HEK293 (cell line): Measurements from ENCODE around the gene DYNLRB1.
"Not testable (repeated sequence)": the region's sequence is repeated elsewhere in the genome, so short reads cannot be mapped to it uniquely, and the experiment has no call there.

Experiments used
- CTCF ChIA-PET: fragments of 350-600 bp; formaldehyde crosslinking; extraction: SDS; loops from one replicate; lab custom pipeline; 2021; ENCODE audit warnings: antibody characterized with exemption; lab: Yijun Ruan, JAX
- POLR2A ChIA-PET: fragments of 300-600 bp; formaldehyde crosslinking; extraction: SDS; loops from one replicate; lab custom pipeline; 2020; ENCODE audit warnings: antibody characterized with exemption, inconsistent platforms; lab: Yijun Ruan, JAX
- H3K27ac ChIP-seq: fragments of 200-500 bp; sonication (Bioruptor generic); 2 replicates; pipeline ENCODE4 v1.5.1; 2014; ENCODE audit warnings: low read depth, low read length, control low read depth, inconsistent platforms; ENCODE audit errors: extremely low read depth
- H3K36me3 ChIP-seq, 2 experiments: fragments of 200-500 bp in 1 of 2; sonication (Bioruptor generic) in 1 of 2; 1 replicate in 1 of 2; 2 replicates in 1 of 2; pipeline ENCODE4 v1.5.1; 2014 to 2017; ENCODE audit warnings: inconsistent platforms in 2 of 2, low read length in 2 of 2; ENCODE audit not compliant: control insufficient read depth in 2 of 2, insufficient read depth in 1 of 2
- H3K4me1 ChIP-seq: fragments of 200-500 bp; sonication (Bioruptor generic); 2 replicates; pipeline ENCODE4 v1.5.1; 2014; ENCODE audit warnings: mild to moderate bottlenecking, low read length, inconsistent platforms; ENCODE audit not compliant: control insufficient read depth, insufficient read depth
- H3K4me3 ChIP-seq: 2 replicates; pipeline ENCODE4 v1.5.1; 2011; ENCODE audit warnings: low read depth, mild to moderate bottlenecking, control low read depth, low read length, moderate library complexity
- H3K9me3 ChIP-seq: fragments of 200-500 bp; sonication (Bioruptor generic); 2 replicates; pipeline ENCODE4 v1.5.1; 2014; ENCODE audit warnings: low read depth, low read length, inconsistent platforms; ENCODE audit not compliant: control insufficient read depth, insufficient read depth
- BCL11B ChIP-seq: fragments of 450-650 bp; formaldehyde crosslinking; IDR thresholded peaks from 2 replicates; pipeline ENCODE4 v1.5.1; 2016; ENCODE audit warnings: low read depth, missing biosample characterization, missing genetic modification characterization
- KLF1 ChIP-seq: fragments of 450-650 bp; formaldehyde crosslinking; IDR thresholded peaks from 2 replicates; pipeline ENCODE4 v1.5.1; 2016; ENCODE audit warnings: missing biosample characterization, missing genetic modification characterization
- OSR2 ChIP-seq: fragments of 450-650 bp; formaldehyde crosslinking; IDR thresholded peaks from 2 replicates; pipeline ENCODE4 v1.5.1; 2016; ENCODE audit warnings: missing biosample characterization, missing genetic modification characterization
- PRDM1 ChIP-seq: fragments of 450-650 bp; formaldehyde crosslinking; IDR thresholded peaks from 2 replicates; pipeline ENCODE4; 2016; ENCODE audit warnings: missing biosample characterization, missing genetic modification characterization
- PRDM10 ChIP-seq: fragments of 450-650 bp; formaldehyde crosslinking; IDR thresholded peaks from 2 replicates; pipeline ENCODE4 v1.5.1; 2016; ENCODE audit warnings: missing biosample characterization, missing genetic modification characterization
- PRDM4 ChIP-seq: fragments of 450-650 bp; formaldehyde crosslinking; IDR thresholded peaks from 2 replicates; pipeline ENCODE4 v1.5.1; 2017; ENCODE audit warnings: missing biosample characterization, missing genetic modification characterization
- SETDB1 ChIP-seq: IDR thresholded peaks from one replicate; pipeline ENCODE4 v1.6.1; 2017; ENCODE audit warnings: mild to moderate bottlenecking, low read length, moderate library complexity, mixed read lengths; ENCODE audit not compliant: insufficient read length
- ZBTB7A ChIP-seq: fragments of 450-650 bp; formaldehyde crosslinking; IDR thresholded peaks from 2 replicates; pipeline ENCODE4 v1.5.1; 2016; ENCODE audit warnings: low read depth, missing biosample characterization, missing genetic modification characterization
- ZEB2 ChIP-seq: fragments of 450-650 bp; formaldehyde crosslinking; IDR thresholded peaks from 2 replicates; pipeline ENCODE4 v1.5.1; 2016; ENCODE audit warnings: missing biosample characterization, missing genetic modification characterization
- ZNF132 ChIP-seq: fragments of 450-650 bp; formaldehyde crosslinking; IDR thresholded peaks from 2 replicates; pipeline ENCODE4 v1.5.1; 2017; ENCODE audit warnings: missing biosample characterization, missing genetic modification characterization, borderline replicate concordance
- ZNF19 ChIP-seq: fragments of 450-650 bp; formaldehyde crosslinking; IDR thresholded peaks from 2 replicates; pipeline ENCODE4; 2016; ENCODE audit warnings: missing biosample characterization, missing genetic modification characterization, low read depth
- ZNF335 ChIP-seq: fragments of 450-650 bp; formaldehyde crosslinking; conservative IDR thresholded peaks from 2 replicates; pipeline ENCODE4 v1.5.1; 2016; ENCODE audit warnings: missing biosample characterization, missing genetic modification characterization
- ZNF350 ChIP-seq: fragments of 450-650 bp; formaldehyde crosslinking; IDR thresholded peaks from 2 replicates; pipeline ENCODE4 v1.5.0; 2017; ENCODE audit warnings: missing biosample characterization, mild to moderate bottlenecking, missing genetic modification characterization
- ZNF366 ChIP-seq: fragments of 450-650 bp; formaldehyde crosslinking; conservative IDR thresholded peaks from 2 replicates; pipeline ENCODE4 v1.5.1; 2016; ENCODE audit warnings: missing biosample characterization, missing genetic modification characterization
- ZNF600 ChIP-seq: fragments of 450-650 bp; formaldehyde crosslinking; IDR thresholded peaks from 2 replicates; pipeline ENCODE4 v1.5.1; 2016; ENCODE audit warnings: missing biosample characterization, missing genetic modification characterization
- ZNF610 ChIP-seq: fragments of 450-650 bp; formaldehyde crosslinking; IDR thresholded peaks from 2 replicates; pipeline ENCODE4 v1.5.1; 2016; ENCODE audit warnings: missing biosample characterization, missing genetic modification characterization, borderline replicate concordance
- ZNF707 ChIP-seq: fragments of 450-650 bp; formaldehyde crosslinking; IDR thresholded peaks from 2 replicates; pipeline ENCODE4 v1.5.1; 2016; ENCODE audit warnings: missing biosample characterization, missing genetic modification characterization
- TF ChIP-seq, protein P1 (sequence below): fragments of 450-650 bp; IDR thresholded peaks from 2 replicates; pipeline ENCODE4 v1.5.1; 2018; ENCODE audit warnings: missing biosample characterization, mild to moderate bottlenecking, missing genetic modification characterization
- TF ChIP-seq, protein P2 (sequence below): sonication (generic); formaldehyde crosslinking; IDR thresholded peaks from 2 replicates; pipeline ENCODE4 v1.8.1; 2022; ENCODE audit warnings: mild to moderate bottlenecking, moderate library complexity, missing genetic modification reagents
- TF ChIP-seq, protein P3 (sequence below): fragments of 450-650 bp; formaldehyde crosslinking; IDR thresholded peaks from 2 replicates; pipeline ENCODE4 v1.5.1; 2016; ENCODE audit warnings: missing biosample characterization, missing genetic modification characterization

The DYNLRB1 gene

DNA sequence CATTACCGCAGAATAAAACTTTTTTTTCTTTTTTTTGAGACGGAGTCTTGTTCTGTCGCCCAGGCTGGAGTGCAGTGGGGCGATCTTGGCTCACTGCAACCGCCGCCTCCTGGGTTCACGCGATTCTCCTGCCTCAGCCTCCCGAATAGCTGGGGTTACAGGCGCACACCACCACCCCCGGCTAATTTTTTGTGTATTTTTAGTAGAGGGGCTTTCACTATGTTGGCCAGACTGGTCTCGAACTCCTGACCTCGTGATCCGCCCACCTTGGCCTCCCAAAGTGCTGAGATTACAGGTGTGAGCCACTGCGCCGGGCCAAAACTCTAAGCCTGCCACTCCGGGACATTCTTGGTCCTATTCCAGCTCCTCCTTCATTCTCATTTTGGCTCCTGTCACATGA lies 2.2 kb upstream of the DYNLRB1 start:
- H3K4me1 ChIP-seq, H3K4me3 ChIP-seq, H3K9me3 ChIP-seq, H3K27ac ChIP-seq: not testable (repeated sequence)
- TF ChIP-seq PRDM1 (tag by site-specific recombination), result 0 out of 2 replicates have a peak, but pooled peaks have one; percentile 19
- POLR2A ChIA-PET, result interaction anchor here (3.4 kb wide), 1 partner anchor 202 kb away, joined by 17 read pairs; no protein-coding TSS in a partner anchor
- CTCF ChIA-PET, result interaction anchor here (0.6 to 6.5 kb wide), 5 partner anchors 9 to 201 kb away, joined by 3 to 57 read pairs (median 4); no protein-coding TSS in a partner anchor
- H3K36me3 ChIP-seq, result peaks cover 4 to 25% of the 10 kb centered on the region in 2 experiments; a peak in 2 of 3 replicates

DNA sequence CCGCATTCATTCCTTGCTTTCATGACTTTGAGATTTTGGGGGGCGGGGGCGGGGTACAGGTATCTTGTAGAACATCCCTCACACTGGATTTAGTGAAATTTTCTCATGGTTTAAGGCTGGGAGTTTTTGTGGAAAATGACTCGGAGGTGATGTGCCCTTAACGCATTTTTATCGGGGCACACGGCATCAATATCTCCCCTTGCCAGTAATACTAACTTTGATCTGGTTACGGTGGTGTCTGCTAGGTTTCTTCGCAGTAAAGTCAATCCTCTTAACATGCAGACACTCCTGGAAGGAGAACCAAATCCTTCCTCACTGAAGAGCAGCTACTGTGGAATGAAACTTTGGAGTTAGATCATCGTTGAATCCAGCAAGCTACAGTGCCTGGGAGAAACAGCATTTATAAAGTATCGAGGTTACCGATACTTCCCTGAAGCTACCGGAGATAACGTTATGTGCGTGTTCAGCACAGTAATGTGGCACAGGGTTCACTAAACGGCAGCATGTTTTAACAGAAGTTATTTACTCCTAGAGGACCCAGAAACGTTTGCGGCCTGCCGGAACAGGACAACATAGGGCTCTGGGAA lies 1.2 kb upstream of the DYNLRB1 start:
- Histone ChIP-seq H3K4me3 (peak overlapping the region; percentile 80), H3K27ac (peak overlapping the region; percentile 87), H3K9me3 (no peaks in the 10 kb centered on the region), H3K4me1 (no peaks in the 10 kb centered on the region), H3K36me3 (peaks cover 4 to 29% of the 10 kb centered on the region in 2 experiments; a peak in 2 of 3 replicates)
- POLR2A ChIA-PET, result interaction anchor here (0.8 to 3.4 kb wide), 8 partner anchors 11 to 212 kb away, joined by 3 to 20 read pairs (median 14); partner anchors contain the start of genes AHCY, ITCH and MAP1LC3A
- CTCF ChIA-PET, result interaction anchor here (0.6 to 6.5 kb wide), 5 partner anchors 8 to 255 kb away, joined by 3 to 57 read pairs (median 4); no protein-coding TSS in a partner anchor
- TF ChIP-seq PRDM10 (tag by site-specific recombination), result no peak
- no peak for TF ChIP-seq KLF1 (tag by site-specific recombination)
- TF ChIP-seq, protein P1, sequence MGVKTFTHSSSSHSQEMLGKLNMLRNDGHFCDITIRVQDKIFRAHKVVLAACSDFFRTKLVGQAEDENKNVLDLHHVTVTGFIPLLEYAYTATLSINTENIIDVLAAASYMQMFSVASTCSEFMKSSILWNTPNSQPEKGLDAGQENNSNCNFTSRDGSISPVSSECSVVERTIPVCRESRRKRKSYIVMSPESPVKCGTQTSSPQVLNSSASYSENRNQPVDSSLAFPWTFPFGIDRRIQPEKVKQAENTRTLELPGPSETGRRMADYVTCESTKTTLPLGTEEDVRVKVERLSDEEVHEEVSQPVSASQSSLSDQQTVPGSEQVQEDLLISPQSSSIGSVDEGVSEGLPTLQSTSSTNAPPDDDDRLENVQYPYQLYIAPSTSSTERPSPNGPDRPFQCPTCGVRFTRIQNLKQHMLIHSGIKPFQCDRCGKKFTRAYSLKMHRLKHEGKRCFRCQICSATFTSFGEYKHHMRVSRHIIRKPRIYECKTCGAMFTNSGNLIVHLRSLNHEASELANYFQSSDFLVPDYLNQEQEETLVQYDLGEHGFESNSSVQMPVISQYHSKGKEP (tag by site-specific recombination), result no peak
- TF ChIP-seq ZNF335 (tag by site-specific recombination), result no peak; the same call in 1 of the 2 replicates
- no peak for TF ChIP-seq ZNF707 (tag by site-specific recombination)
- TF ChIP-seq OSR2 (tag by site-specific recombination), result peak; percentile 44; the same call in 1 of the 2 replicates
- peak; percentile 76 for TF ChIP-seq ZNF600
- no peak for TF ChIP-seq ZBTB7A
- no peak for TF ChIP-seq ZNF350 (tag by site-specific recombination)
- TF ChIP-seq PRDM4 (tag by site-specific recombination), result no peak
- TF ChIP-seq, protein P2, sequence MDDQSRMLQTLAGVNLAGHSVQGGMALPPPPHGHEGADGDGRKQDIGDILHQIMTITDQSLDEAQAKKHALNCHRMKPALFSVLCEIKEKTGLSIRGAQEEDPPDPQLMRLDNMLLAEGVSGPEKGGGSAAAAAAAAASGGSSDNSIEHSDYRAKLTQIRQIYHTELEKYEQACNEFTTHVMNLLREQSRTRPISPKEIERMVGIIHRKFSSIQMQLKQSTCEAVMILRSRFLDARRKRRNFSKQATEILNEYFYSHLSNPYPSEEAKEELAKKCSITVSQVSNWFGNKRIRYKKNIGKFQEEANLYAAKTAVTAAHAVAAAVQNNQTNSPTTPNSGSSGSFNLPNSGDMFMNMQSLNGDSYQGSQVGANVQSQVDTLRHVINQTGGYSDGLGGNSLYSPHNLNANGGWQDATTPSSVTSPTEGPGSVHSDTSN (CRISPR knock-in tag), result no peak
- TF ChIP-seq ZNF19 (tag by site-specific recombination), result no peak
- no peak for TF ChIP-seq BCL11B (tag by site-specific recombination)
- 0 out of 2 replicates have a peak, but pooled peaks have one; percentile 27 for TF ChIP-seq ZEB2
- 0 out of 2 replicates have a peak, but pooled peaks have one; percentile 20 for TF ChIP-seq ZNF366 (tag by site-specific recombination)
- no peak for TF ChIP-seq ZNF610 (tag by site-specific recombination)
- no peak for TF ChIP-seq ZNF132
- TF ChIP-seq, protein P3, sequence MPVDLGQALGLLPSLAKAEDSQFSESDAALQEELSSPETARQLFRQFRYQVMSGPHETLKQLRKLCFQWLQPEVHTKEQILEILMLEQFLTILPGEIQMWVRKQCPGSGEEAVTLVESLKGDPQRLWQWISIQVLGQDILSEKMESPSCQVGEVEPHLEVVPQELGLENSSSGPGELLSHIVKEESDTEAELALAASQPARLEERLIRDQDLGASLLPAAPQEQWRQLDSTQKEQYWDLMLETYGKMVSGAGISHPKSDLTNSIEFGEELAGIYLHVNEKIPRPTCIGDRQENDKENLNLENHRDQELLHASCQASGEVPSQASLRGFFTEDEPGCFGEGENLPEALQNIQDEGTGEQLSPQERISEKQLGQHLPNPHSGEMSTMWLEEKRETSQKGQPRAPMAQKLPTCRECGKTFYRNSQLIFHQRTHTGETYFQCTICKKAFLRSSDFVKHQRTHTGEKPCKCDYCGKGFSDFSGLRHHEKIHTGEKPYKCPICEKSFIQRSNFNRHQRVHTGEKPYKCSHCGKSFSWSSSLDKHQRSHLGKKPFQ (tag by site-specific recombination), result no peak
- TF ChIP-seq SETDB1, result peak; percentile 61
